GM19324 (cell line): ENCODE results near the gene CBLN1.

Source experiments
- ATAC-seq: cut with Tn5 transposase; IDR thresholded peaks from one replicate; pipeline ENCODE4 v1.9.1; 2021; ENCODE audit warnings: mild to moderate bottlenecking, moderate library complexity; ENCODE audit not compliant: unreplicated experiment, low FRiP score

CBLN1 gene

GRCh38 chr16:49281480-49281842, at the start of gene CBLN1:
CBLN1 (minus strand) TSS chr16:49281838; CDS start chr16:49281465, 373 bp downstream.
- no peak for ATAC-seq

GRCh38 chr16:49330562-49331201, 49.0 kb upstream of the CBLN1 start:
- no peak for ATAC-seq

GRCh38 chr16:49328325-49328724, 46.7 kb upstream of the CBLN1 start:
- no peak for ATAC-seq

GRCh38 chr16:49327466-49327865, 45.8 kb upstream of the CBLN1 start:
- no peak for ATAC-seq

- no peak for ATAC-seq
Measured at GRCh38 chr16:49324703-49325102, 43.1 kb upstream of the CBLN1 start.

- ATAC-seq = no peak
Measured at GRCh38 chr16:49315602-49316001, 34.0 kb upstream of the CBLN1 start.

- no peak for ATAC-seq
Measured at GRCh38 chr16:49312389-49312985, 30.8 kb upstream of the CBLN1 start.

GRCh38 chr16:49311823-49312222, 30.2 kb upstream of the CBLN1 start:
- ATAC-seq = no peak

GRCh38 chr16:49307176-49307575, 25.5 kb upstream of the CBLN1 start:
- no peak for ATAC-seq

GRCh38 chr16:49305406-49305805, 23.8 kb upstream of the CBLN1 start:
- no peak for ATAC-seq

- no peak for ATAC-seq
Measured at GRCh38 chr16:49292413-49292812, 10.8 kb upstream of the CBLN1 start.

- ATAC-seq = no peak
Measured at GRCh38 chr16:49287572-49287971, 5.9 kb upstream of the CBLN1 start.

GRCh38 chr16:49284962-49285361, 3.3 kb upstream of the CBLN1 start:
- ATAC-seq = no peak

- ATAC-seq = no peak
Measured at GRCh38 chr16:49283376-49284049, 1.9 kb upstream of the CBLN1 start.

- no peak for ATAC-seq
Measured at GRCh38 chr16:49282690-49283375, 1.2 kb upstream of the CBLN1 start.

GRCh38 chr16:49281843-49282642, 405 bp upstream of the CBLN1 start:
- peak; percentile 70 for ATAC-seq

GRCh38 chr16:49280841-49281371, 732 bp downstream of the CBLN1 start:
- ATAC-seq = no peak

- no peak for ATAC-seq
Measured at GRCh38 chr16:49280105-49280741, 1.4 kb downstream of the CBLN1 start.

GRCh38 chr16:49278944-49279725, 2.5 kb downstream of the CBLN1 start:
- no peak for ATAC-seq
